GM19193 (cell line): ENCODE data around the gene EPHA6.

Experiments used
- POLR2A ChIP-seq: IDR thresholded peaks from 4 replicates; pipeline ENCODE4 v1.6.1; 2011; ENCODE audit not compliant: insufficient read depth, insufficient read length; ENCODE audit errors: extremely low read depth

Gene EPHA6

DNA sequence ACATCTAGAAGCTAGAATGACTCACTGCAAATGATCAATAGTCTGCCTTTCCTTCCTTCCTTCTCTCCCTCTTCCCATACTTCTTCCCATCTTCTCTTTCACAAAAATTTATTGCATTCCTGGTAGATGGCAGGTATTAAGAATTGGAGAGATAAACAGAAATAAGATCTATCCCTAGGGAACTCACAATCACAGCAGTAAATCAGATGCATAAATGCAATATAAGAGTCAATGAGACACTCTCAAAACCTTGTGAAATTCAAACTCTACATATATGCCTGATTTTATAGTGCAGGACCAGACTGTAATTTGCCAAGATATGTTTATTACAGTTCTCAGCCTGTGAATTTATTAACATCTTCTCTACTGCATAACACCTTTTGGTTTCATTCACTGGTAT is 871.9 kb downstream of the EPHA6 start:
- TF ChIP-seq POLR2A, result no peak

DNA sequence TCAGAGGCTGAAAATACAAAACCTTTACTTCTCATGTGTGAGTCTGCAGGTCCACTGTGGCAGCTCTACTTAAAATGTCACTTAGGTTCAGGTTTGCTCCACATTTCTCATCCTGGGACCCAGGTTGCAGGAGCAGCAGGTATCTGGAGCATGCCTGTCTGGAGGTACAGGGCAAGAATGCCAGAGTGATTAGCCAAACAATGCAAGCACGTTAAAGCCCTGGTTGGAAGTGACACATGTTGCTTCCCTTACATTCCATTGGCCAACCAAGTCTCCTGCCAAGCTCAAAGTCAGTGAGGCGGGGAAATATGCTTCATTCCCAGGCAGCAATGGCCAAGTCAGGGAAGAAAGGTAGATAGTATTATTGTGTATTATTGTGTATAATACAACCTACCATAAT is 873.3 kb downstream of the EPHA6 start:
- TF ChIP-seq POLR2A, result no peak

DNA sequence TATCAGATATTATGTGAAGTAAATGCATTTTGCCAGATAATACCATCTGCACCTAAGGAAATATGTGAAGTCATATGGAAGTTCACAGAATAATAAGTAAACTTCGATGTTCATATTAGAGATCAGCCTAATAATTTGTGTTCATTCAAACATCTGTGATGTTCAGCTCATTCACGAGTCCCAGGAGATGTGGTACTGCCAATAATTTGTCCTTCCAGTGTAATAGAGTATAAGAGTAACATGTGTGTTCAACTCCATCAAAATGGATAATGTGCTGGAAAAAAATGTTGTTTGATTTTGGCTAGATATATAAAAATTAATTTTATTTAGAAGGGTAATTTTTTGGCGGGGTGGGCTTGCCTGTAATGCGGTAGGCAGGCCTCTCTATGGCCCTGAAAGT is 874.7 kb downstream of the EPHA6 start:
- TF ChIP-seq POLR2A, result no peak

DNA sequence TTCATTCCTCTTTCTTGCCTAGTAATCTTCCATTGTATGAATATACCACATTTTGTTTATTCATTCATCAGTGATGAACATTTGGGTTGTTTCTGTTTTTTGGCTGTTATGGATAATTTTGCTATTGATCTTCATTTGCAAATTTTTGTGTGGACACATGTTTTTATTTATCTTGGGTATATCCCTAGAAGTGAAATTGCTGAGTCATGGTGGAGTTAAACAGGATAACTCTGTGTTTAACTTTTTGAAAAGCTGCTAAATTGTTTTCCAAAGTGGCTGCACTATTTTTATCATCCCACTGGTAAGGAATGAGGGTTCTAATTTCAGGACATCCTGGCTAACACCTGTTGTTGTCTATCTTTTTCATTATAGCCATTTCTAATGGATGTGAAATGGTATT is 875.6 kb downstream of the EPHA6 start:
- TF ChIP-seq POLR2A, result no peak

DNA sequence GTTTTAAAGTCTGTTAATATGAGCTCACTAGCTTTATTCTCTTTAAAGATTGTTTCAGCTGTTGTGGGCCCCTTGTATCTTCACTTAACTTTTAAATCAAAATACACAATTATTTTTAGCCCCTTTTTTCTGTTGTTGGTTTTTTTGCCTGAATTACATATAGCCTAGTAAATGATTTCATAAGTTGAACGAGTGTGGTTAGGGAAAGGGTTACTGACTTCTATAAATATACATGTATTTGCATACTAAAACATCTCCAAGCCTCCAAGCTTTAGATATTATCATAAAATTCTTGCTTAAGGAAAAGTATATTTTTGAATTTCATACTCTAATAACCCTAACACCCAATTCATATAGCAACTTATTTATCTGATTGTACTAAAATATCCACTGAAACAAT is 877.0 kb downstream of the EPHA6 start:
- TF ChIP-seq POLR2A, result no peak

DNA sequence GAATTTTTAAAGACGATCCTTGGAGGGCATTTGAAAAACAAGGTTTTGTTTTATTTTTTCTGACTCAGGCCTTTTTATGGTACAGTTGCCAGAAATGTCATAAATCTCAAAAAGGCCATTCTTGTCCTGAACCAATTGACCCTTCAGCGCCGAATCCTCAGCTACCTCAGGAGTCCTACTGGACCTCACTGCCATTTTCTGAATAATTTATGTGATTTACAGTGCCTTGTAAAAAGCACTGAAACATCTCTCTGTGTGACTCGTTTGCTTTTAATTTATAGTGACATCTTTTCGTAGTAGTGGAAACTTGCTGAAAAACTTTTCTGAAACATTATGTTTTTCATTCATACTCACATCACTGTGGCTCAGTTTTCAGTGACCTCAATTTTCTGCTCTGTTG is 878.0 kb downstream of the EPHA6 start:
- no peak for TF ChIP-seq POLR2A

DNA sequence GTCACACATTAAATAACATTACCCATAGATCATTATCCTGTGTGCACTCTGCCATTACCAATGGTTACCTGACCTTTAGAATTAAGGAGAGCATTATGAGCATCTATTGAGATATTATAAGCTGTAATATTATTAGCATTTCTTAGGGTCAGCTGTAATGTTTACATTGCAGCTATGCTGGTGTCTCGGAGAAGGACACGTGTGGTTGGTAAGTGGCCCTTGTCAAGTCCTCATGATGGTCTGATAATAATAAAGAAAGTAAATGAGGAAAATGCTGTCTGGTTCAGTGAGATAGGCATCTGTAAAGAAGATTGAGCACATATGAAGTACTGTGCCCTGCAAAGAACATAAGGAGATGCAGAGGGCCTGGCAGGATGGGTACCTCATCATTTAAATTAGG is 878.4 kb downstream of the EPHA6 start:
- TF ChIP-seq POLR2A, result no peak

DNA sequence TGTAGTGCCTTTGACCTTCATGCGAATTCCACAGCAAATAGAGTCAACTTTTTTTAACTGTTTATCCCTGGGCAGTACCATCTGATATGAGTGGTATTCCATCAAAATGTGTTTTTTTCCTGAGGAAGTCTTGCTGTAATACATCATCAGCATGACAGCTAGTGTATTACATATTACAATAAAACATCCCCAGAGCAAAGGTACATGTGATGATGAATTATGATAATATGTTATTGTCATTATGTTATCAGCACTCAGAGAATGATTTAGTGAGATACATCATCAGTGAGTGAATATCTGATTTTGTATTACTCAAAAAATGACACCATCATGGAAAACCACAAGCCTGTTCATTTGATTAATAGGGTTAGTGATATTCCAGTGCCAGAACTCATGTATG is 880.5 kb downstream of the EPHA6 start:
- TF ChIP-seq POLR2A, result no peak

DNA sequence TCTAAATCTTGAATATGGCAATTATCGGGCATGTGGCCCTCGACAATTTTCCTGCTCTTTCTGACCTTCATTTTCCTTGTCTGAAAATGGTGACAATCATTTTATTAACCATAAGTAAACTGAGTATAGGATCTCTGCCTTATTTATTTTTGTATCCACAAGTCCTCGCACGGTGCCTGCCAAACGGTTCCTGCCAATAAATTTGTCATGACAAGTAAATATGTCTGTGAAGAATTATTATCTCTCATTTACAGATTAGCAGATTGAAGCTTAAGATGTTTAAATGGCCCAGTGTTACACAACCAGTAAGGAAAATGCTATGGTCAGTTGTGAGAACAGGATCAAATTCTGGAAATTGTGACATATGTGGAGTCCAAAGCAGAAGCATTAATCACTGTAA is 884.3 kb downstream of the EPHA6 start:
- TF ChIP-seq POLR2A, result no peak

DNA sequence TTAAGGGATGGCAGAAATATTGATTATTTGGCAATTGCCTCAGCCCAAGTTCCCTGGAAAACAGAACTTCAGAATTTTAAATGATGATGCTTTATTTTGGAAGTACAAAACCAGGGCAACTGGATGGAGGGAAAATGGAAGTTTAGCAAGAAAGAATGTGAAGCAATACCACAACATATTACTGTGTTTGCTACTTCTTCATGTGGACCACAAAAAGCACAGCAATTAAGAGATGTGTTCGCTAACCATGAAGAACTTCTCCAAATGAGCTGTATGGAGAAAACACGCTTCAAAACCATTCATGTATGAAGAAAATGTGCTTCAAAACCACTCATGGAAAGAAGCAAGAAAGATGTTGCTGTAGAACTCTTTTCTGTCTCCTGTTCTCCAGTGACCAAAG is 885.5 kb downstream of the EPHA6 start:
- no peak for TF ChIP-seq POLR2A

DNA sequence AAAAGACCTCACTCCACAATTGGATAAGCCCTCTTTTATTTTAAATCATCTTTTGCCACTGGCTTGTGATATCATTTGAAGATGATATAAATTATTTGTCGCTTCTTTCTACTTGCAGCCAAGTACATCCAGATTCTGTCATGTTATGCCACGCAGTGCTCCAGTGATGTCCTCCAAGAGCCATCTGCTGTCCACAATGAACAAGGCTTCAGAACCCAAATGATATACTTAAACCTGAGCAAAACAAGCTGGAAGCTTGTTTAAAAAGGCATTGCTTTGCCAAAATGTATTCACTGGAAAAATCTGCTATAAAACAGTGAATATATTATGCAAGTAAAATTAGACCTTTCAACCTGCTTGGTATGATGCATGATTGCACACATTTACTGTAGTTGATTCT is 891.4 kb downstream of the EPHA6 start:
- no peak for TF ChIP-seq POLR2A

DNA sequence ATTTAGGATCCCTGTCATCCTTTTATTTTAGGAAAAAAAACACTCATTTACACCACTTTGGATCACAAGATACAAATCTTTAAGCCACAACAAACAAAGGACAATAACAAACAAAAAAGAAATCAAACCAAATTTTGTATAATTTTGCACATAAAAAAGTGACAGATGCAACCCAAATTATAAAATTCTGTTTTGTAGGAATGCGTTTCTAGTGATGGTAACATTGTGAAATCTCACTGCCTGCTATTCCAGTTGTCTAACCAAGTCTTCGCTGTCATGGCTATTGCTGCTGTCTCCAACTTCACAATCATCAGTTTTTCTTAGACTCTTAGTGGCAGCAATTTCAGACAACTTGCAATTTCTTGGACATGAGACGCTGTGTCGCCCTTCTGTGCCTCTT is 891.8 kb downstream of the EPHA6 start:
- no peak for TF ChIP-seq POLR2A

DNA sequence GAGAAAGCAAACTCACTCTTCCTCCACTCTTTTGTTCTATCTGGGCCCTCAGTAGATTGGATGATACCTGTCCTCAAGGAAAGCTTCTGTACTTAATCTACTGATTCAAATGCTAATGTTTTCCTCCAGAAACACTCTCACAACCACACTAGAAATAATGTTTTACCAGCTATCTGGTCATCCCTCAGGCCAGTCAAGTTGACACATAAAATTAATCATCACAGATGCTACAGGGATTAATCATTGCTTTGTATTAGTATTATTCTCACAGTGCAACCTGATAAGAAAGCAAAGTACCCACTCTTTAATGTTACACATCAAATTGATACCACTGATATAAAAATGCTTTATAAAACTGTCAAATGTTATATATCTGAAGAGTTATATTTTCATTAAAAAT is 897.3 kb downstream of the EPHA6 start:
- no peak for TF ChIP-seq POLR2A

DNA sequence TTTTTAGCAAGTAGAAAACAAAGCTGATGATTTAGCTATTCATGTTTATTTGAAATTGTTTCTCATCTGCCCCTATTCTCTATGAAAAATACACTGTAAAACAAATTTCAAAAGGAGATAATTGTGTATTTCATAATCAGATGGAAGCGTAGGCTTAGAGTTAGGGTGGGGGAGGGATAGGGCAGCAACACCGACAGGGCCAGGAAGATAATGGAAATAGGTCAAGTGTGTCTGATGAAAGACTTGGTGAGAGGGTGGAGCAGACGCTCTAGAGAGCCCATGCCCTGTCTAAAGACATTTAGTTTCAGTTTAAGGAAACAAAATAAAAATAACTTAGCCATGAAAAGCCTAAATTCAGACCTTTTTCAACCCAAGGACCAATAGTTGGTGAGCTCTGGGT is 898.5 kb downstream of the EPHA6 start:
- TF ChIP-seq POLR2A, result no peak

DNA sequence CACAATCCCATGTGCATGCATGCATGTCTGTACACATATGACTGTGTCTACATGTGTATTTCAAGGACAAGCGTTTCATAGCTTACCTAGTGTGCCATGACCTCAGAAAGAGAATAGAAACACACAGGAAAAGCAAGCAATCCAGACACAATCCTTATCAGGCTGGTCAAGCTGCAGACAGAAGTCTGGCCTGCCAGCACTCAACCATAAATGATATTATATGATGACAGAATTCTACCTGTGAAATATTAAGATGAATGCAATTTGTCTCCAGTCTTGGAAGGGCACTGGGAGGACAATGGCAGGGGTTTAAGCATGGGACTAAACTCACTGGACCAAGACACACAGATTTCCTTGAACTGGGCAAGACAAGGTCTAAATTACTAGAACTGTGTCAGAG is 899.2 kb downstream of the EPHA6 start:
- TF ChIP-seq POLR2A, result no peak

DNA sequence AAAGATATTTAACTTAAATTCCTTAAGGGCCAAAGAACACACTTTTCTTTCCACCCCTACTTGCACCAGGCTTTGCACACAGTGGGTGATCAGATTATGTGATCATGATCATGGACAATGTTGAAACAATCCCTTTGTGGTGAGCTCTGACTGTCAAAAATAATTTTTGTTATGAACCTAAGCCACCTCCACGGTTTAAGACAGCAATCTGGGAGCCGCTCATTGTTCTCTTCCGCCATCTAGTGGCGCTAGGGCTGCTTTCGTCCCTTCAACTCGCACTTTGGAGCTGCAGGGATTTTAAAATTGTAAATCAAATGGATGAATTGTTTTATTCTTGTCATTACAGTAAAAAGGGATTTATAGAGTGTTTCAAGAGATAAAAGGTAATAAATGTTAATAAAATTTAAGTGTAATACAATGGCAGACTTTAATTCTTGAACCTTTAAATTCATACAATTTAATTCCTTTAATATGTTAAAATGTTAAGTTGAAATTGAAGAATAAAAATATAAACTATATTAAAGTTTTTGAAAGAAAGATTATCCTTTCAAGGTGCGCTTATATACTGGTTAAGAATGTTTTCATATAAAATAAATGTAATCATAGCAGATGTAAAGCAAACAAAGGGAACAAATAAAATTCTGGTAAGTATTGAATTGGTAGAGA is 904.9 kb downstream of the EPHA6 start:
- no peak for TF ChIP-seq POLR2A

DNA sequence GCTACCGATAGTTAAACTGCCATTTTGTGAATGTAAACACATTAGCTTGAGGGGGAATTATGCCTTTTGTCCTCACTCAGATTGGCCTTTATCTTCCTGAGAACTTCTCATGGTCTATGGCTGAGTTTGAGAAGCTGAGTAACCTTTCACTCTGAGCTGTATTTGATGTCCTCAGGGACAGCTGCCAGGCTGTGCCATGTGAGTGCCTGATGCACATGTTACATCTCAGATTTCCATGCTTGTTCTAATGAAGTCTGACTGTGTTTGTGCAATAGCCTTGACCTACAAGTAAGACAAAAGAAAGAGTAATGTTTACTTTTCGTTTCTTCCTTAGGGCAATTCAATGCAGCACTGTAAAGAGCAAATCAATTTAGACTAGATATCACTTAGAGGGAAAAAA is 906.0 kb downstream of the EPHA6 start:
- no peak for TF ChIP-seq POLR2A
